ENCODE results near the gene UBAC1.

DNA sequence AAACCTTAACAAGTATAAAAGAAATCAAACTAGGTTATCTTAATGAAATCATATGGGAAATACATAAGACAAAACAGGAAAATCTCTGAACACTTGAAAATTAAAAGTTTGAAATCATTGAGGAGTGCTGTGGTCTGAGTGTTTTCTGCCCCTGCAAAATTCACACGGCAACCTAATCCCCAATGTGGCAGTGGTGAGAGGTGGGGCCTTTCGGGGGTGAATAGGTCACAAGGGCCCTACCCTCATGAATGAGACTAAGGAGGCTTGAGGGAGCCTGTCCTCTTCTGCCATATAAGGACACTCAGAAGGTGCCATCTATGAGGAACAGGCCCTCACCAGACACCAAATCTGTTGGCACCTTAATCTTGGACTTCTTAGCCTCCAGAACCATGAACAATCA, 64.5 kb downstream of the UBAC1 start:
- TF ChIP-seq, protein P1, sequence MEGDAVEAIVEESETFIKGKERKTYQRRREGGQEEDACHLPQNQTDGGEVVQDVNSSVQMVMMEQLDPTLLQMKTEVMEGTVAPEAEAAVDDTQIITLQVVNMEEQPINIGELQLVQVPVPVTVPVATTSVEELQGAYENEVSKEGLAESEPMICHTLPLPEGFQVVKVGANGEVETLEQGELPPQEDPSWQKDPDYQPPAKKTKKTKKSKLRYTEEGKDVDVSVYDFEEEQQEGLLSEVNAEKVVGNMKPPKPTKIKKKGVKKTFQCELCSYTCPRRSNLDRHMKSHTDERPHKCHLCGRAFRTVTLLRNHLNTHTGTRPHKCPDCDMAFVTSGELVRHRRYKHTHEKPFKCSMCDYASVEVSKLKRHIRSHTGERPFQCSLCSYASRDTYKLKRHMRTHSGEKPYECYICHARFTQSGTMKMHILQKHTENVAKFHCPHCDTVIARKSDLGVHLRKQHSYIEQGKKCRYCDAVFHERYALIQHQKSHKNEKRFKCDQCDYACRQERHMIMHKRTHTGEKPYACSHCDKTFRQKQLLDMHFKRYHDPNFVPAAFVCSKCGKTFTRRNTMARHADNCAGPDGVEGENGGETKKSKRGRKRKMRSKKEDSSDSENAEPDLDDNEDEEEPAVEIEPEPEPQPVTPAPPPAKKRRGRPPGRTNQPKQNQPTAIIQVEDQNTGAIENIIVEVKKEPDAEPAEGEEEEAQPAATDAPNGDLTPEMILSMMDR (IDR thresholded peaks at IDR 0.05): no peak
- no peak for TF ChIP-seq POLR2AphosphoS5 (IDR thresholded peaks at IDR 0.05; ENCODE audit: insufficient read depth in 1 of 2, low read depth in 1 of 2)

Data from vagina (tissue), 2 donors.